ENCODE results near the gene DZANK1.
"Not testable (repeated sequence)": the region's sequence is repeated elsewhere in the genome, so short reads cannot be mapped to it uniquely, and the experiment has no call there.

The DZANK1 gene

GRCh38 chr20:18377896-18378481 is 88.8 kb downstream of the DZANK1 start:
- DNase-seq (ENCODE audit: low read depth), result no peak

- DNase-seq (ENCODE audit: low read depth), result not testable (repeated sequence)
Measured at GRCh38 chr20:18375551-18375950, 91.3 kb downstream of the DZANK1 start.

- DNase-seq (ENCODE audit: low read depth), result no peak
Measured at GRCh38 chr20:18372296-18372695, 94.5 kb downstream of the DZANK1 start.

GRCh38 chr20:18364768-18365167 is 102.1 kb downstream of the DZANK1 start:
- DNase-seq (ENCODE audit: low read depth), result no peak

- no peak for DNase-seq (ENCODE audit: low read depth)
Measured at GRCh38 chr20:18363708-18364107, 103.1 kb downstream of the DZANK1 start.

DNA sequence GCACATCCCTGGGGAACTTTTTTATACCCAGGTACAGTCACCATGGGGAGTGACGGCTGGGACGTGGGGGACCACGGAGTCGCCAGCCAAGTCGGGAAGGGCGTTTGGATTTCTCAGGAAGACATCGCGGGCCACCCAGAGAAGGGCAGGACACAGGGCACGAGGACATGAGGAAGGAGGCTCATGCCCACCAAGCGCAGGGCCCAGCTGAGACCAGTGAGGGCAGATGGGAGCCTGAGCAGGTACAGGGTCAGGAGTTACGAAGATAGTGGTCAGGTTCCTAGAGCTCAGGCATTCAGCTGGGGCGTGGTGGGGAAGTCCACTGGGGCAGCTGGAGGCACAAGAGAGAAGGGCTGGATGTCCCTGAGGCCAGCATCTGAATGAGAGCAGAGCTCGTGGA is 103.9 kb downstream of the DZANK1 start:
- DNase-seq (ENCODE audit: low read depth), result no peak

DNA sequence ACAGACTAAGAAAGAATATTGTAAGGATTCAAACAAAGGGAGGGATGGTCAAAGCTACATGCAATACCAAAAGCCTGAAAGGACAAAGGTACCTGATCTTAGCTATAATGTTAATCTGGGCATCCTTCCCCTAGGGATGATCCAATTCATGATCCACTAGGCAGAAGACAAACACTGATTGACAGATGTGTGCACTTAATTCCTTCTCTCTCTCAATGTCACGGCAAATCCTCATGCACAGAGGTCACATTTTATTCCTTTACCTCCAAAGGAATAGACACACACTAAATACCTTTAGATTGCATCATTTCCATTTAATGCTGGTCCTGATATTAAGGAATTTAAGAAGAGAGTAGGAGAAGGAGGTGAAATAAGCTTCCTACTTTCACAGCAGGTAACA is 105.2 kb downstream of the DZANK1 start:
- DNase-seq (ENCODE audit: low read depth), result no peak

DNA sequence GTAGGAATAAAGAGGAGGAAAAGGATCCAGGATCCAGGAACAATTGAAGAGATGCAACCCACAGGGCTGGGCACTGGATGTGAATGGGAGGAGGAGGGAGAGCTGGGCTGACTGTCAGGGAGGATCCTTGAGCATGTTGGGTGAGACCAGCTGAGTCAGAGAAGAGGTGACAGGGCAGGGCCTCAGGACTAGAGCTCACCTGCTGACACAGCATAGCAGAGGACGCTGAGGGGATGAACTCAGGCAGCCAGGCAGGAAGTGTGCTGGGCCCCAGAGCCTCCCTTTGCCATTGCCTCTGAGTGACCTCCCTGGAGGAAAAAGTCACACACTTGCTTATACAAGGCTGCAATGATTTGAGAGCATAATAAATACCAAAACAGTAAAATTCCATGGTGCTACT is 106.2 kb downstream of the DZANK1 start:
- no peak for DNase-seq (ENCODE audit: low read depth)

GRCh38 chr20:18359854-18360253 is 107.0 kb downstream of the DZANK1 start:
- DNase-seq (ENCODE audit: low read depth), result no peak

GRCh38 chr20:18349749-18350148 is 117.1 kb downstream of the DZANK1 start:
- not testable (repeated sequence) for DNase-seq (ENCODE audit: low read depth)

All from stimulated activated CD8-positive, alpha-beta memory T cell treated with anti-CD3 and anti-CD28 coated beads, Interleukin-7, amount 100 ng/mL, for 24 hours (primary cell).